HEK293T (cell line): Measurements from ENCODE around the gene MYO9A.

Source experiments
- ARNT ChIP-seq: fragments of 450-650 bp; IDR thresholded peaks from 2 replicates; pipeline ENCODE4 v1.6.1; 2017; ENCODE audit warnings: mild to moderate bottlenecking
- BHLHE40 ChIP-seq: fragments of 450-650 bp; IDR thresholded peaks from 2 replicates; pipeline ENCODE4 v1.6.1; 2016; ENCODE audit warnings: mild to moderate bottlenecking, moderate library complexity, borderline replicate concordance
- CTBP1 ChIP-seq: fragments of 450-650 bp; IDR thresholded peaks from 2 replicates; pipeline ENCODE4 v1.6.1; 2016; ENCODE audit warnings: borderline replicate concordance
- FOXA1 ChIP-seq: fragments of 450-650 bp; IDR thresholded peaks from 2 replicates; pipeline ENCODE4 v1.6.1; 2016; ENCODE audit warnings: mild to moderate bottlenecking
- FOXM1 ChIP-seq: fragments of 450-650 bp; IDR thresholded peaks from 2 replicates; pipeline ENCODE4 v1.6.1; 2017; ENCODE audit warnings: mild to moderate bottlenecking, borderline replicate concordance
- L3MBTL2 ChIP-seq: fragments of 450-650 bp; conservative IDR thresholded peaks from 2 replicates; pipeline ENCODE4 v1.6.1; 2016; ENCODE audit warnings: mild to moderate bottlenecking
- LEF1 ChIP-seq: fragments of 450-650 bp; IDR thresholded peaks from 2 replicates; pipeline ENCODE4 v1.6.1; 2017; ENCODE audit warnings: mild to moderate bottlenecking, borderline replicate concordance
- NFRKB ChIP-seq: fragments of 450-650 bp; IDR thresholded peaks from 2 replicates; pipeline ENCODE4 v1.6.1; 2016; ENCODE audit warnings: mild to moderate bottlenecking, moderate library complexity
- SP1 ChIP-seq: fragments of 450-650 bp; IDR thresholded peaks from 2 replicates; pipeline ENCODE4 v1.6.1; 2017
- SUZ12 ChIP-seq: fragments of 450-650 bp; IDR thresholded peaks from 2 replicates; pipeline ENCODE4 v1.6.1; 2016; ENCODE audit warnings: mild to moderate bottlenecking
- TARDBP ChIP-seq: fragments of 450-650 bp; IDR thresholded peaks from 2 replicates; pipeline ENCODE4 v1.6.1; 2016
- ZNF384 ChIP-seq: fragments of 450-650 bp; IDR thresholded peaks from 2 replicates; pipeline ENCODE4 v1.6.1; 2016

- TF ChIP-seq BHLHE40: no peak
- TF ChIP-seq SUZ12: no peak
- TF ChIP-seq FOXA1: no peak
- no peak for TF ChIP-seq NFRKB
- TF ChIP-seq LEF1: no peak
- TF ChIP-seq CTBP1: no peak
- no peak for TF ChIP-seq FOXM1
- TF ChIP-seq L3MBTL2: no peak
- TF ChIP-seq SP1: no peak
- TF ChIP-seq TARDBP: no peak
- TF ChIP-seq ZNF384: no peak
- no peak for TF ChIP-seq ARNT
These were observed 142.2 kb downstream of the MYO9A start for GRCh38 chr15:71975816-71976150.
